A549 (cell line): ENCODE data around the gene MKRN1.

Experiments used
- CEBPB ChIP-seq, 2 experiments: fragments of >200 bp in 1 of 2; sonication (Bioruptor Twin) in 1 of 2; formaldehyde crosslinking in 1 of 2; IDR thresholded peaks; 2 replicates each; pipeline ENCODE4 v1.6.1; 2012 to 2016
- ESRRA ChIP-seq: fragments of 150-350 bp; IDR thresholded peaks from 2 replicates; pipeline ENCODE4 v1.6.1; 2014; ENCODE audit warnings: mild to moderate bottlenecking, low read length, borderline replicate concordance
- HOXB5 ChIP-seq: fragments of 250-450 bp; sonication (Bioruptor Pico); IDR thresholded peaks from 2 replicates; pipeline ENCODE4 v1.5.0; 2020; ENCODE audit warnings: mild to moderate bottlenecking, moderate library complexity
- JUN ChIP-seq, 2 experiments: fragments of >200 bp; sonication (Bioruptor Twin); formaldehyde crosslinking; IDR thresholded peaks; 2 replicates in 1 of 2; 3 replicates in 1 of 2; pipeline ENCODE4 v1.6.1; 2016 to 2017
- JUNB ChIP-seq: fragments of >200 bp; sonication (Bioruptor Twin); formaldehyde crosslinking; IDR thresholded peaks from 2 replicates; pipeline ENCODE4 v1.6.1; 2016
- KDM1A ChIP-seq: fragments of 200-600 bp; sonication (generic); IDR thresholded peaks from 2 replicates; pipeline ENCODE4 v1.6.1; 2016; ENCODE audit warnings: low read depth, mild to moderate bottlenecking
- MAZ ChIP-seq: fragments of 150-350 bp; IDR thresholded peaks from 2 replicates; pipeline ENCODE4 v1.6.1; 2014; ENCODE audit warnings: antibody characterized with exemption, low read depth, low read length, borderline replicate concordance
- PBX3 ChIP-seq: IDR thresholded peaks from 2 replicates; pipeline ENCODE4 v1.6.1; 2012
- POLR2A ChIP-seq: IDR thresholded peaks from 2 replicates; pipeline ENCODE4 v1.6.1; 2012; ENCODE audit warnings: mild to moderate bottlenecking, low read length
- RAD21 ChIP-seq, 2 experiments: fragments of >200 bp in 1 of 2; sonication (Bioruptor Twin) in 1 of 2; formaldehyde crosslinking in 1 of 2; IDR thresholded peaks in 1 of 2; conservative IDR thresholded peaks in 1 of 2; 2 replicates in 1 of 2; 3 replicates in 1 of 2; pipeline ENCODE4 v1.6.1; 2012 to 2018; ENCODE audit warnings: inconsistent platforms in 1 of 2
- ZNF302 ChIP-seq: fragments of 250-450 bp; sonication (Bioruptor Pico); IDR thresholded peaks from 2 replicates; pipeline ENCODE4 v1.9.0; 2021; ENCODE audit warnings: inconsistent platforms, mild to moderate bottlenecking, moderate library complexity
- TF ChIP-seq, protein P1 (sequence below): fragments of >200 bp; sonication (Bioruptor Twin); formaldehyde crosslinking; IDR thresholded peaks from 3 replicates; pipeline ENCODE4 v1.5.1; 2016
- TF ChIP-seq, protein P2 (sequence below): fragments of 450-650 bp; IDR thresholded peaks from 2 replicates; pipeline ENCODE4 v1.6.1; 2014; ENCODE audit warnings: antibody characterized with exemption
- TF ChIP-seq, protein P3 (sequence below): fragments of 200-600 bp; sonication (generic); IDR thresholded peaks from 2 replicates; pipeline ENCODE4 v1.6.1; 2016; ENCODE audit warnings: antibody characterized with exemption, mild to moderate bottlenecking, moderate library complexity

- TF ChIP-seq, protein P1, sequence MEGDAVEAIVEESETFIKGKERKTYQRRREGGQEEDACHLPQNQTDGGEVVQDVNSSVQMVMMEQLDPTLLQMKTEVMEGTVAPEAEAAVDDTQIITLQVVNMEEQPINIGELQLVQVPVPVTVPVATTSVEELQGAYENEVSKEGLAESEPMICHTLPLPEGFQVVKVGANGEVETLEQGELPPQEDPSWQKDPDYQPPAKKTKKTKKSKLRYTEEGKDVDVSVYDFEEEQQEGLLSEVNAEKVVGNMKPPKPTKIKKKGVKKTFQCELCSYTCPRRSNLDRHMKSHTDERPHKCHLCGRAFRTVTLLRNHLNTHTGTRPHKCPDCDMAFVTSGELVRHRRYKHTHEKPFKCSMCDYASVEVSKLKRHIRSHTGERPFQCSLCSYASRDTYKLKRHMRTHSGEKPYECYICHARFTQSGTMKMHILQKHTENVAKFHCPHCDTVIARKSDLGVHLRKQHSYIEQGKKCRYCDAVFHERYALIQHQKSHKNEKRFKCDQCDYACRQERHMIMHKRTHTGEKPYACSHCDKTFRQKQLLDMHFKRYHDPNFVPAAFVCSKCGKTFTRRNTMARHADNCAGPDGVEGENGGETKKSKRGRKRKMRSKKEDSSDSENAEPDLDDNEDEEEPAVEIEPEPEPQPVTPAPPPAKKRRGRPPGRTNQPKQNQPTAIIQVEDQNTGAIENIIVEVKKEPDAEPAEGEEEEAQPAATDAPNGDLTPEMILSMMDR, result no peak
- TF ChIP-seq ESRRA, result no peak
- no peak for TF ChIP-seq POLR2A
- TF ChIP-seq CEBPB (IDR thresholded peaks at IDR 0.05), result no peak
- TF ChIP-seq JUNB, result no peak
- TF ChIP-seq JUN (IDR thresholded peaks at IDR 0.05), result no peak
- TF ChIP-seq MAZ, result no peak
- TF ChIP-seq, protein P2, sequence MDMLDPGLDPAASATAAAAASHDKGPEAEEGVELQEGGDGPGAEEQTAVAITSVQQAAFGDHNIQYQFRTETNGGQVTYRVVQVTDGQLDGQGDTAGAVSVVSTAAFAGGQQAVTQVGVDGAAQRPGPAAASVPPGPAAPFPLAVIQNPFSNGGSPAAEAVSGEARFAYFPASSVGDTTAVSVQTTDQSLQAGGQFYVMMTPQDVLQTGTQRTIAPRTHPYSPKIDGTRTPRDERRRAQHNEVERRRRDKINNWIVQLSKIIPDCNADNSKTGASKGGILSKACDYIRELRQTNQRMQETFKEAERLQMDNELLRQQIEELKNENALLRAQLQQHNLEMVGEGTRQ, result no peak
- no peak for TF ChIP-seq KDM1A
- TF ChIP-seq RAD21 (conservative IDR thresholded peaks at IDR 0.05 in 1 of 2, IDR thresholded peaks at IDR 0.05 in 1 of 2), result no peak
- TF ChIP-seq, protein P3, sequence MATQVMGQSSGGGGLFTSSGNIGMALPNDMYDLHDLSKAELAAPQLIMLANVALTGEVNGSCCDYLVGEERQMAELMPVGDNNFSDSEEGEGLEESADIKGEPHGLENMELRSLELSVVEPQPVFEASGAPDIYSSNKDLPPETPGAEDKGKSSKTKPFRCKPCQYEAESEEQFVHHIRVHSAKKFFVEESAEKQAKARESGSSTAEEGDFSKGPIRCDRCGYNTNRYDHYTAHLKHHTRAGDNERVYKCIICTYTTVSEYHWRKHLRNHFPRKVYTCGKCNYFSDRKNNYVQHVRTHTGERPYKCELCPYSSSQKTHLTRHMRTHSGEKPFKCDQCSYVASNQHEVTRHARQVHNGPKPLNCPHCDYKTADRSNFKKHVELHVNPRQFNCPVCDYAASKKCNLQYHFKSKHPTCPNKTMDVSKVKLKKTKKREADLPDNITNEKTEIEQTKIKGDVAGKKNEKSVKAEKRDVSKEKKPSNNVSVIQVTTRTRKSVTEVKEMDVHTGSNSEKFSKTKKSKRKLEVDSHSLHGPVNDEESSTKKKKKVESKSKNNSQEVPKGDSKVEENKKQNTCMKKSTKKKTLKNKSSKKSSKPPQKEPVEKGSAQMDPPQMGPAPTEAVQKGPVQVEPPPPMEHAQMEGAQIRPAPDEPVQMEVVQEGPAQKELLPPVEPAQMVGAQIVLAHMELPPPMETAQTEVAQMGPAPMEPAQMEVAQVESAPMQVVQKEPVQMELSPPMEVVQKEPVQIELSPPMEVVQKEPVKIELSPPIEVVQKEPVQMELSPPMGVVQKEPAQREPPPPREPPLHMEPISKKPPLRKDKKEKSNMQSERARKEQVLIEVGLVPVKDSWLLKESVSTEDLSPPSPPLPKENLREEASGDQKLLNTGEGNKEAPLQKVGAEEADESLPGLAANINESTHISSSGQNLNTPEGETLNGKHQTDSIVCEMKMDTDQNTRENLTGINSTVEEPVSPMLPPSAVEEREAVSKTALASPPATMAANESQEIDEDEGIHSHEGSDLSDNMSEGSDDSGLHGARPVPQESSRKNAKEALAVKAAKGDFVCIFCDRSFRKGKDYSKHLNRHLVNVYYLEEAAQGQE, result no peak
- no peak for TF ChIP-seq HOXB5
- TF ChIP-seq PBX3, result no peak
- TF ChIP-seq ZNF302 (CRISPR knock-in tag), result no peak
Measured at GRCh38 chr7:140518370-140519006, 39.2 kb upstream of the MKRN1 start.
